OCI-LY3 (cell line): ENCODE measurements around the gene ACBD6.

ENCODE experiments used
- EZH2phosphoT487 ChIP-seq: fragments of 200-600 bp; shearing (Covaris generic); IDR thresholded peaks from 2 replicates; pipeline ENCODE4 v1.6.1; 2018; ENCODE audit warnings: antibody characterized with exemption, mixed run types, low read depth
- TF ChIP-seq, protein P1 (sequence below): fragments of 200-600, 300-600 bp; sonication (generic); IDR thresholded peaks from 2 replicates; pipeline ENCODE4 v1.5.1; 2014; ENCODE audit warnings: antibody characterized with exemption, low read length, low read depth

DNA sequence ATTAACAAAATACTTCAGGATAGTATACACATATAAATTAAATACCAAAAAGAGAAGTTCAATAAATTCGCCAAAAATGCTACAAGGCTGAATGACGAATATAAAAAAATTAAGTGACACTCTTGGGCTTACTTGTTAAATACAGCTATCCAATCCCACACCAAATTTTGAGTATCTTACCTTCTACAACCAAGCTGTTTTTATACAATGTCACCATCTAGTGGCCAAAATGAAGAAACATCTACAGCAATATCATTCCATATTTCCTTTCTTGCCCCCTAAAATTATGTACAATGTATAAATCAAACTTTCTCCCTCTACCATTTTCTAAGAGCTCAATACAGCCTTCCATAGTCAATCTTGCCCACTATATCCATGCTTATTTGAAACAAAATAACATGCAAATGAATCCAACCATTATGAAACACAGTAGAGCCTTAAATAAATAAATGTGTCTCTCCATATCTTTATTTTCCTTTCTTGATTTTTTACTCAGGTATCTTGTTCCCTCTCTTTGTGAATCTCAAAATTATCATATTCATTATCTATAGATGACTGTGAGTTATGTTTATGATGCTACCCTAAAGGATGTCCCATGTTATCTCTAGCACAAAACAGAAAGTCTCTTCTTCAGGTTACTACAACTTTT is 86.3 kb downstream of the ACBD6 start:
- no peak for TF ChIP-seq EZH2phosphoT487
- TF ChIP-seq, protein P1, sequence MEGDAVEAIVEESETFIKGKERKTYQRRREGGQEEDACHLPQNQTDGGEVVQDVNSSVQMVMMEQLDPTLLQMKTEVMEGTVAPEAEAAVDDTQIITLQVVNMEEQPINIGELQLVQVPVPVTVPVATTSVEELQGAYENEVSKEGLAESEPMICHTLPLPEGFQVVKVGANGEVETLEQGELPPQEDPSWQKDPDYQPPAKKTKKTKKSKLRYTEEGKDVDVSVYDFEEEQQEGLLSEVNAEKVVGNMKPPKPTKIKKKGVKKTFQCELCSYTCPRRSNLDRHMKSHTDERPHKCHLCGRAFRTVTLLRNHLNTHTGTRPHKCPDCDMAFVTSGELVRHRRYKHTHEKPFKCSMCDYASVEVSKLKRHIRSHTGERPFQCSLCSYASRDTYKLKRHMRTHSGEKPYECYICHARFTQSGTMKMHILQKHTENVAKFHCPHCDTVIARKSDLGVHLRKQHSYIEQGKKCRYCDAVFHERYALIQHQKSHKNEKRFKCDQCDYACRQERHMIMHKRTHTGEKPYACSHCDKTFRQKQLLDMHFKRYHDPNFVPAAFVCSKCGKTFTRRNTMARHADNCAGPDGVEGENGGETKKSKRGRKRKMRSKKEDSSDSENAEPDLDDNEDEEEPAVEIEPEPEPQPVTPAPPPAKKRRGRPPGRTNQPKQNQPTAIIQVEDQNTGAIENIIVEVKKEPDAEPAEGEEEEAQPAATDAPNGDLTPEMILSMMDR = peak; percentile 87
